Gastroesophageal sphincter (tissue), 4 donors: ENCODE data around the gene SIAH3. TPM values are rescaled to one million over a fixed set of nuclear protein-coding genes. Genes with fewer than 3 reads are reported as not detected.

Source experiments
- ATAC-seq: fragments of 150-250 bp; one replicate; pipeline ENCODE4 v1.9.1; 2016; ENCODE audit warnings: mild to moderate bottlenecking, moderate library complexity
- H3K27ac ChIP-seq, 4 donors: fragments of 200-600 bp; sonication (generic) in 3 of 4; 1 replicate in 3 of 4; 2 replicates in 1 of 4; pipeline ENCODE4 v1.5.1; 2016 to 2019
- H3K27me3 ChIP-seq: fragments of 200-600 bp; sonication (generic); one replicate; pipeline ENCODE4 v1.5.1; 2019
- H3K36me3 ChIP-seq, 2 donors: fragments of 200-600 bp; sonication (generic); one replicate each; pipeline ENCODE4 v1.5.1; 2019; ENCODE audit warnings: control low read depth in 1 of 2
- H3K4me1 ChIP-seq, 3 donors: fragments of 200-600 bp; sonication (generic); 1 replicate in 2 of 3; 2 replicates in 1 of 3; pipeline ENCODE4 v1.5.1; 2016 to 2019; ENCODE audit warnings: control low read depth in 2 of 3
- H3K4me3 ChIP-seq, 2 donors: fragments of 200-600 bp; sonication (generic); one replicate each; pipeline ENCODE4 v1.5.1; 2019; ENCODE audit warnings: mild to moderate bottlenecking in 1 of 2, moderate library complexity in 1 of 2
- H3K9me3 ChIP-seq, 3 donors: fragments of 200-600 bp; sonication (generic); one replicate each; pipeline ENCODE4 v1.5.1; 2017 to 2019; ENCODE audit warnings: control low read depth in 2 of 3
- CTCF ChIP-seq, 4 experiments: fragments of 200-600 bp in 2 of 4; fragments of 450-650 bp in 2 of 4; sonication (generic) in 1 of 4; IDR thresholded peaks; one replicate each; pipeline ENCODE4 v1.5.1; 2017 to 2019; ENCODE audit warnings: antibody characterized with exemption in 4 of 4, mild to moderate bottlenecking in 2 of 4, moderate library complexity in 2 of 4
- EP300 ChIP-seq: sonication (generic); formaldehyde crosslinking; IDR thresholded peaks from one replicate; pipeline ENCODE4 v1.6.1; 2017; ENCODE audit warnings: antibody characterized with exemption, mild to moderate bottlenecking
- POLR2A ChIP-seq, 2 donors: fragments of 450-650 bp; IDR thresholded peaks; one replicate each; pipeline ENCODE4 v1.6.1; 2017; ENCODE audit warnings: antibody characterized with exemption in 2 of 2, mild to moderate bottlenecking in 2 of 2, moderate library complexity in 1 of 2
- POLR2AphosphoS5 ChIP-seq: sonication (generic); formaldehyde crosslinking; IDR thresholded peaks from one replicate; pipeline ENCODE4 v1.6.1; 2017; ENCODE audit warnings: antibody characterized with exemption
- WGBS, 2 donors: methylation state at CpG; one replicate each; pipeline ENCODE4 v1.1.5; 2018; ENCODE audit warnings: low coverage in 1 of 2; 5-methylcytosine and 5-hydroxymethylcytosine counted together
- total RNA-seq, 4 donors: library from RNA; depleted of rRNA; stranded (reverse); fragments of >200 nt; gene quantifications; one replicate each; pipeline ENCODE4 v1.1.0, GENCODE V29; 2016

The SIAH3 gene
- total RNA-seq, 4 donors from 2014 or later = not detected

DNA sequence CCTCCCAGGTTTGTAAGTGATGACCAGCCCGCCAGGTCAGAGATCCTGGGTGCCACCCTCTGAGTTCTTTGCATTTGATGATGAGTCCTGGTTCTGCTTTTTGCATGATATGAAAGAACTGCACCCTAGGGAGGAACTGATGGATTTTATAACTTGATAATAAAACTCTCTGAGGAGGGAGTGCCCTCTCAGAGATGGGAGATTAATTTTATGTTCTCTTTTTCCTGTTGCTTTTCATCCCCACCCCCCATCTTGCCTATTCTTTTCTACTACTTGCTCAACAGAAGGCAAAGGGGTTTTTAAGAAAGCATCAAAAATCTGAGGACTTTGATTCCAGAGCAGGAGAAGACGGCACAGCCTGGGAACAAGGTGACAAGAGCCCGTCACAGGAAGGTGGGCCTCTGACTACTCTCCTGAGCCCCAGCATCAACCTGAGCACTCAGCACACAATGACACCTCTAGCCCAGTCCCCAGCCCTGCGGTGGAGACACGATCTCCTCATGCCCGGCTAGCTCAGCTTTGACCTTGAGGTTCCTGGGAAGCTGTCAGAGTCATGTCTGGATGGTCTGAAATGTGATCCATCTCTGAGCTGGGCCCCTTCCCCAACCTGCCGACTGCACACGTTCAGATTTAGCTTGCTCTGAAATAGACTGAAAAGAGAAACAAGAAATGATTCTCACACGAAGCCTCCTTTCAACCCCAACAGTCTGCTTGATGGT, 69.1 kb downstream of the SIAH3 start:
- H3K4me1 ChIP-seq = peaks cover 0 to 11% (median 0%) of the 10 kb centered on the region in 3 donors
- TF ChIP-seq POLR2AphosphoS5 (no peak), EP300 (no peak), CTCF (IDR thresholded peaks at IDR 0.05) (no peak), POLR2A (IDR thresholded peaks at IDR 0.05) (no peak)
- H3K36me3 ChIP-seq = no peaks in the 10 kb centered on the region
- no peaks in the 10 kb centered on the region for H3K9me3 ChIP-seq
- H3K27ac ChIP-seq = no peak overlapping the region
- H3K4me3 ChIP-seq = no peak overlapping the region
- 78 to 82% methylated on average over 2 to 5 of the region's 9 CpGs for WGBS, 2 donors
- H3K27me3 ChIP-seq = no peaks in the 10 kb centered on the region
- ATAC-seq = no peak

DNA sequence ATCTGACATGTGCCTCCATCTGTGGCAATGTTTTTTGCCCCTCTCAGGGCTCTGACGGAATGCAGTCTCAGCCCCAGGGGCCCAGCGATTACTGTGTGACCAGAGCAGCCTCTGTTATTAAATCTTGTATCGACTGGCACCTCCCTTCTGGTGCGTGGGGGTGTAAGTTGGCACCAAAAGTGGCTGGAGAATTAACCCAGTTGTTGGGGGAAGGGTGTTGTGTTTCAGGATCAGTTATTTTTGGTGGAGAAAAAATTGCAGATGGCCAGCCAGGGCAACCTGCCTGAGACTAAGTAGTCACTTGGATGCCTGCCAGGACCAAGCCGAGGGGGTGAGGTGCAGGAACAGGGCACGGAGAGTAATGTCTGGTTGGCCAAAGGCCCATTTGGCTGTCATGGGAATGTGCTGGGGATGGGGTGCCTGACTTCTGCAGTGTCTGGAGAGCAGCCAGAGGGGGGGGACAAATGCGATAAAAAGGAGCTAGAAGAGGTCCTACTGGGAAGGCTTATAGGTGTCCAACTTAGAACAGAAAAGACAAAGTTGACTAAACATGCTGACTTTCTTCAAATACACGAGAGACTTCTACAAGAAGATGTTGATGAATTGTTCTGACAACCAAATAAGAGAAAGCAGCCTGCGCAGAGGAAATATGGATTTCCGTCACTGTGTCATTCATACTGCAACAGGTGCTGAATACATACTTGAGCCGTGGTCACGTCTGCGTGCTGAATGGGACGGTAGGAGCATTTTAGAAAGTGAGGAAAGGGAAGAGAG, 69.8 kb downstream of the SIAH3 start:
- no peak for ATAC-seq
- no peaks in the 10 kb centered on the region for H3K9me3 ChIP-seq
- H3K27me3 ChIP-seq = no peaks in the 10 kb centered on the region
- no peak overlapping the region for H3K27ac ChIP-seq
- H3K36me3 ChIP-seq = no peaks in the 10 kb centered on the region
- TF ChIP-seq POLR2AphosphoS5 (no peak), CTCF (IDR thresholded peaks at IDR 0.05) (no peak), POLR2A (IDR thresholded peaks at IDR 0.05) (no peak), EP300 (no peak)
- no peak overlapping the region for H3K4me3 ChIP-seq
- 18 to 36% methylated on average over 9 of the region's 14 CpGs for WGBS, 2 donors
- H3K4me1 ChIP-seq = peaks cover 0 to 11% (median 0%) of the 10 kb centered on the region in 3 donors

DNA sequence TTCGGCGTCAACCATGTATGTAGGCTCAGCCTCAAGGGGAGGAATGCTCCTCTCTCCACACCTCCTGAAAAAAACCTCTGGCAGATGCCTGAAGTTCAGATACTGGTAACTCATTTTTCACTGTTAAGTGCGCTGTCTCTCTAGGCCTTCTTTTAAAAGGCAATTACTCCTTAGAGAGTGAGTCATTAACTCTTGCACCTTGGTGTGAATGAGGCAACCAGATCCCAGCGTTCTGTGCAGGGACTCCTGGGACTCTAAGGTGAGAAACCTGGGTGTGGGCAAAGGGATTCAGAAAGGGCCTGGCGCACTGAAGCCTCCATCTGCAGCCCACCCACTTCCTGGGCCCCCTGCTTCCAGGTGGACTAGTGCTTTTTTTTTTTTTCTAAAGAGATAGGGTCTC, 71.7 kb downstream of the SIAH3 start:
- ATAC-seq = no peak
- Histone ChIP-seq H3K9me3 (no peaks in the 10 kb centered on the region), H3K27ac (no peak overlapping the region), H3K27me3 (no peaks in the 10 kb centered on the region), H3K4me1 (peaks cover 0 to 11% (median 0%) of the 10 kb centered on the region in 3 donors), H3K36me3 (no peaks in the 10 kb centered on the region), H3K4me3 (no peak overlapping the region)
- TF ChIP-seq POLR2AphosphoS5 = no peak
- TF ChIP-seq POLR2A (IDR thresholded peaks at IDR 0.05) = no peak
- no peak for TF ChIP-seq CTCF (IDR thresholded peaks at IDR 0.05)
- no peak for TF ChIP-seq EP300
- 96 to 100% methylated on average over 2 to 4 of the region's 5 CpGs for WGBS, 2 donors

GRCh38 chr13:45778882-45779281, 72.7 kb downstream of the SIAH3 start:
- no peak for TF ChIP-seq EP300
- no peak for TF ChIP-seq POLR2A (IDR thresholded peaks at IDR 0.05)
- TF ChIP-seq POLR2AphosphoS5 = no peak
- TF ChIP-seq CTCF (IDR thresholded peaks at IDR 0.05) = no peak
- no peaks in the 10 kb centered on the region for H3K27me3 ChIP-seq
- H3K27ac ChIP-seq = no peak overlapping the region
- H3K9me3 ChIP-seq = no peaks in the 10 kb centered on the region
- no peaks in the 10 kb centered on the region for H3K36me3 ChIP-seq
- H3K4me1 ChIP-seq = peaks cover 0 to 11% (median 0%) of the 10 kb centered on the region in 3 donors
- no peak for ATAC-seq
- 71 to 86% methylated on average over 4 of the region's 4 CpGs for WGBS, 2 donors
- H3K4me3 ChIP-seq = no peak overlapping the region
